ENCODE results near the gene MATCAP1.

- TF ChIP-seq CTCF (IDR thresholded peaks at IDR 0.05) = no peak
- TF ChIP-seq POLR2A (IDR thresholded peaks at IDR 0.05) = no peak
Observed at GRCh38 chr16:67199808-67200198, 16.0 kb upstream of the MATCAP1 start.

Data from heart left ventricle (tissue), 13 donors.